Measurements from ENCODE around the gene ARHGAP42. TPM values are rescaled to one million over a fixed set of nuclear protein-coding genes. Genes with fewer than 3 reads are reported as not detected.

The ARHGAP42 gene
- total RNA-seq, 1 experiment from 2014 or later, result 39.1 TPM

DNA sequence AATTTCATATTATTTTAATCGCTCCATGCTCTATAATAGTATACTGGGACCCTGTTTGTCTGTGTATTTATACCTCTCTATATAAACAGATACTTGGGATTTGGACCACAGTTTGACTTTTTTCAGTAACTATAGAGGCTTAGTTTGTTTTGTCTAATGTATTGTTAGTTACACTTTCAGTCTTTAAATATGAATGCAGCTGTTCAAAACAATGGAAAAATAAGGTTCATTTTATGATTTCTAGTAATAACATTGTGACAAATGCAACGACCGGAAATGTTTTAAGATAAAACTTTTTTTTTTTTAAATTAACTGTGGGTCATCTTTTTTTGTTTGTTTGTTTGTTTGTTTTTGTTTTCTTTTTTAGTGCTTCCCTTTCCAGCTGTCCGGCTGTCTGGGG is 133.5 kb downstream of the ARHGAP42 start:
- Histone ChIP-seq H2AK5ac (ENCODE audit: insufficient read length, low read length) (no peak overlapping the region), H4K91ac (ENCODE audit: insufficient read length, low read depth, low read length) (no peak overlapping the region), H3K18ac (ENCODE audit: insufficient read length, low read depth, low read length) (no peak overlapping the region), H3K4ac (ENCODE audit: low read depth, low read length) (no peak overlapping the region), H4K20me1 (ENCODE audit: control insufficient read depth, insufficient read depth, insufficient read length) (no peaks in the 10 kb centered on the region), H3K27ac (ENCODE audit: insufficient read length, low read depth, low read length) (no peak overlapping the region), H2BK120ac (ENCODE audit: low read depth, low read length, poor library complexity, severe bottlenecking) (no peak overlapping the region), H3K9me3 (ENCODE audit: control insufficient read depth, low read depth, low read length) (no peaks in the 10 kb centered on the region), H2BK20ac (ENCODE audit: low read depth, low read length, poor library complexity, severe bottlenecking) (no peak overlapping the region), H3K79me1 (ENCODE audit: insufficient read depth, low read depth, low read length, poor library complexity, severe bottlenecking) (no peaks in the 10 kb centered on the region), H2BK12ac (ENCODE audit: insufficient read length, low read depth, low read length) (no peak overlapping the region), H3K4me1 (ENCODE audit: insufficient read depth, low read length) (peaks cover 10% of the 10 kb centered on the region; the same call in 1 of the 2 replicates), H3K23me2 (ENCODE audit: insufficient read length, low read depth, low read length, poor library complexity, severe bottlenecking) (no peaks in the 10 kb centered on the region), H3T11ph (ENCODE audit: low read length) (no peak overlapping the region), H3K23ac (ENCODE audit: insufficient read length, low read depth, low read length) (no peak overlapping the region), H4K8ac (replicated peaks; ENCODE audit: insufficient read length, low read depth, low read length) (no peak overlapping the region), H4K5ac (ENCODE audit: insufficient read length, low read depth, low read length) (no peak overlapping the region), H3K56ac (ENCODE audit: insufficient read length, low read depth, low read length) (no peak overlapping the region), H2BK15ac (ENCODE audit: low read depth, low read length) (no peak overlapping the region), H2BK5ac (ENCODE audit: insufficient read length, low read length) (no peak overlapping the region), H3K79me2 (ENCODE audit: insufficient read depth, low read length) (no peaks in the 10 kb centered on the region; the same call in 1 of the 2 replicates), H3K27me3 (ENCODE audit: insufficient read depth, low read length) (no peaks in the 10 kb centered on the region), H3K4me2 (ENCODE audit: insufficient read depth, insufficient read length, low read length) (no peak overlapping the region), H3K14ac (ENCODE audit: insufficient read depth, low read length) (no peak overlapping the region), H2AFZ (ENCODE audit: low read length) (no peak overlapping the region), H3K9ac (ENCODE audit: extremely low read depth, insufficient read length, low read length) (no peak overlapping the region)
- H3K4me3 Mint-ChIP-seq, result no peak overlapping the region
- no peaks in the 10 kb centered on the region for H3K27me3 Mint-ChIP-seq (ENCODE audit: low read depth)
- peaks cover 0 to 1% (median 1%) of the 10 kb centered on the region in 3 experiments; a peak in 3 of 7 replicates for H3K36me3 Mint-ChIP-seq (ENCODE audit: insufficient read depth in 1 of 3, low read depth in 3 of 3)
- H3K4me1 Mint-ChIP-seq, result peaks cover 40 to 53% of the 10 kb centered on the region in 2 experiments
- TF ChIP-seq CTCF (conservative IDR thresholded peaks at IDR 0.05), result no peak
- no peak for DNase-seq
- H3K27ac Mint-ChIP-seq, result peak overlapping the region; percentile 5 to 91 (median 86); a peak in 6 of 7 replicates
- no peaks in the 10 kb centered on the region; a peak in 1 of 5 replicates for H3K9me3 Mint-ChIP-seq
- no CpG with 5 or more reads among the region's 4 CpGs for WGBS (ENCODE audit: extremely low coverage, insufficient read length, low lambda C conversion rate)

All from H9 (cell line).